ENCODE data around the gene PPP2R5C.

The PPP2R5C gene

DNA sequence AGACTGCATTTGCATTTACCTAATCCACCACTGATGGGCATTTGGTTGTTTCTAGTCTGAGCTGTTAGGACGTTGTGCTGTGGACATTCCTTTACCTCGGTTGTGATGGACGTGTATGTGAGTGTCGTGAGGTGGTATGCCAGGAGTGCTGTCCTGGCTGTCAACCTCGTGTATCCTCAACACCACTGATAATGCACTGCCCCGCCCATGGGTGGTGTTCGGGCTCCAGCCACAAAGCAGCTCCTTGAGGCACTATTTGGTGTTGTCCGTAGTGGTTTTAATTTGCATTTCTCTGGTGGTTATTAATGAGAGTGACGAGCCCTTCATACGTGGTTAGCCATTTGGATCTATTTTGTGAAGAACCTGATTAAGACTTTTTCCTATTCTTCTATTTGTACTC, 87.6 kb downstream of the PPP2R5C start:
- CTCF ChIA-PET, result no interaction called here

DNA sequence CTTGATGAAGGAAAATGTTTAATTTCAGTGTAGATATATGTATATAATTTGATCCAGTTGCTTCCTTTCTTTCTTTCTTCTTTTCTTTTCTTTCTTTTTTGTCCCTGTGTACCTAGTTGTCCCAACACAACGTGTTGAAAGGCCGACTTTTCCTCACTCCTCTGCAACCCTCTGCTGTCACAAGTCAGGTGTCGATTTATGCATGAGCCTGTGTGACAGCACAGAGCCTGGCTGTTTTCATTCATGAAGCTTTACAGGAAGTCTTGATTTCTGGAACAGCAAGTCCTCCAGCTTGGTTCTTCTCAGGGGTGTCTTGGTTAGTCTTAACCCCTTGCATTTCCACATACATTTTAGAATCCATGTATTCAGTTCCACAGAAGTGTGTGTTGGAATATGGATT, 88.1 kb downstream of the PPP2R5C start:
- no peak overlapping the region for H3K27ac ChIP-seq
- ChIA-PET CTCF (no interaction called here), POLR2A (ENCODE audit: low non-redundant PET) (no interaction called here)

More for the DNA sequence above, 87.6 kb downstream of the PPP2R5C start:
- H3K27ac ChIP-seq, result no peak overlapping the region
- POLR2A ChIA-PET (ENCODE audit: low non-redundant PET), result no interaction called here
- no peak for DNase-seq (ENCODE audit: low spot score)
- TF ChIP-seq, protein P1, sequence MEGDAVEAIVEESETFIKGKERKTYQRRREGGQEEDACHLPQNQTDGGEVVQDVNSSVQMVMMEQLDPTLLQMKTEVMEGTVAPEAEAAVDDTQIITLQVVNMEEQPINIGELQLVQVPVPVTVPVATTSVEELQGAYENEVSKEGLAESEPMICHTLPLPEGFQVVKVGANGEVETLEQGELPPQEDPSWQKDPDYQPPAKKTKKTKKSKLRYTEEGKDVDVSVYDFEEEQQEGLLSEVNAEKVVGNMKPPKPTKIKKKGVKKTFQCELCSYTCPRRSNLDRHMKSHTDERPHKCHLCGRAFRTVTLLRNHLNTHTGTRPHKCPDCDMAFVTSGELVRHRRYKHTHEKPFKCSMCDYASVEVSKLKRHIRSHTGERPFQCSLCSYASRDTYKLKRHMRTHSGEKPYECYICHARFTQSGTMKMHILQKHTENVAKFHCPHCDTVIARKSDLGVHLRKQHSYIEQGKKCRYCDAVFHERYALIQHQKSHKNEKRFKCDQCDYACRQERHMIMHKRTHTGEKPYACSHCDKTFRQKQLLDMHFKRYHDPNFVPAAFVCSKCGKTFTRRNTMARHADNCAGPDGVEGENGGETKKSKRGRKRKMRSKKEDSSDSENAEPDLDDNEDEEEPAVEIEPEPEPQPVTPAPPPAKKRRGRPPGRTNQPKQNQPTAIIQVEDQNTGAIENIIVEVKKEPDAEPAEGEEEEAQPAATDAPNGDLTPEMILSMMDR (conservative IDR thresholded peaks at IDR 0.05; ENCODE audit: low read depth), result no peak

DNA sequence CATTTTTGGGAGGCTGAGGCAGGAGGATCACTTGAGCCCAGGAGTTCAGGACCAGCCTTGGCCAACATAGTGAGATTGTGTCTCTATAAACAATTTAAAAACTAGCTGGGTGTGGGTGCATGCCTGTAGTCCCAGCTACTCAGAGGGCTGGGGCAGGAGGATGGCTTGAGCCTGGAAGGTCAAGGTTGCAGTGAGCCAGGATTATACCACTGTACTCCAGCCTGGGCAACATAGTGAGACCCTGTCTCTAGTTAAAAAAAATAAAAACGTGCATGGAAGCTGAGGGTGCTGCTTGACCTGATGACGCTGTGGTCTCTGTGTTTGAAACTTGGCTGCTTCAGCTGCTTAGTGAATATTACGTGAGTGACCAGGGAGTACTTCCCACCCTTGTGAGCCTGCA, 89.7 kb downstream of the PPP2R5C start:
- no peak for DNase-seq (ENCODE audit: low spot score)
- no peak overlapping the region for H3K27ac ChIP-seq
- TF ChIP-seq, protein P1 (conservative IDR thresholded peaks at IDR 0.05; ENCODE audit: low read depth), result no peak
- CTCF ChIA-PET, result interaction anchor here (0.6 to 0.8 kb wide), 2 partner anchors 18 to 81 kb away, joined by 3 read pairs; no protein-coding TSS in a partner anchor
- POLR2A ChIA-PET (ENCODE audit: low non-redundant PET), result no interaction called here

More for the DNA sequence above, 88.1 kb downstream of the PPP2R5C start:
- TF ChIP-seq, protein P1 (conservative IDR thresholded peaks at IDR 0.05; ENCODE audit: low read depth), result no peak
- DNase-seq (ENCODE audit: low spot score), result no peak

DNA sequence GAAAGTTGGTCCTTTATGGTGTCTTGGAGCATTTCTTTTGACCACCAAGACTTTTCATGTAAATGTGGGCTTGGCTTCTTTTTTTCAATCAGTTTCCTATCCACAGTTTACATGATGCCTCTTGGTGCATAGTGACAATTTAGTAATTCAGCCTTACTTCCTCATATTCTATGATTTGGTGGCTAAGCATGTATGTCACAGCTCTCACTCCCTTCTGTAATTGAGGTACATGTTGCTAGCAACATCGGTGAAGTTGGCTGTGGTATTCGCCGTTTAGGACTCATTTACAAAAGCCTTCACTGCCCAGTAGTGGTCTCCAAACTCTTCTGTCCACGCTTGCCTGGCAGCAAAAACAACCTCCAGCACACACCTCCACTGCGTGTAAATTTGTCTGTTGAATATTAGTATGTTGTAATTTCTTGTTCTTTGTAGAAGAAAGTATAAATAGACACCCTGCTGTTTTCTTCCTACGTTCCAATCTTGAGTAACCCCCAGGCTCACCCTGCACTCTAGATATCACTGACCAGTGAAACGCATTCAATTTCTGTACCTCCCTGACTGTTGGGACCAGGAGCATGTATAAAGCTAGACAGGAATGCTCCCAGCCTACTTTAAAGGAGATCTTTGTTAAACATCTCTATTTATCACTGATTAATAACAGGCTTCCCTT, 90.4 kb downstream of the PPP2R5C start:
- ChIA-PET CTCF (no interaction called here), POLR2A (ENCODE audit: low non-redundant PET) (no interaction called here)
- TF ChIP-seq, protein P1 (conservative IDR thresholded peaks at IDR 0.05; ENCODE audit: low read depth), result no peak
- DNase-seq (ENCODE audit: low spot score), result no peak
- H3K27ac ChIP-seq, result no peak overlapping the region

DNA sequence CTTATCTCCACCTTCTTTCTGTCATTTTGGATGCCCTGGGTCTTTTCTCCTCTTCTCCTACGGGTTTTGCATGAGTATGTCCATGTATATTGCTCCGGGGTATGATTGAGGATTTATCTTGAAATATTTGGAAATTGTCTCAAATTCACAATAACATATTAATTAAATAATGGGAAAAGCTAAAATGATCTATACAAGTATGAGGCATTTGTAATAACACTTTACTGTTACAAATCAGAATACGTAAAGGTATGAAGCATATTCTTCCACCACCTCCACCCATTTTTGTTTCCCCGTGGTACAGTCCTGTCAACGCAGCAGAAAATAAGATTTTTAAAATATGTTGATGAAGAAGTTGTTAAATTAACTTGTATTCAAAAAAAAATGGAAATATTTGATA, 91.3 kb downstream of the PPP2R5C start:
- POLR2A ChIA-PET (ENCODE audit: low non-redundant PET), result no interaction called here
- CTCF ChIA-PET, result no interaction called here
- H3K27ac ChIP-seq, result no peak overlapping the region
- DNase-seq (ENCODE audit: low spot score), result no peak
- TF ChIP-seq, protein P1 (conservative IDR thresholded peaks at IDR 0.05; ENCODE audit: low read depth), result no peak

DNA sequence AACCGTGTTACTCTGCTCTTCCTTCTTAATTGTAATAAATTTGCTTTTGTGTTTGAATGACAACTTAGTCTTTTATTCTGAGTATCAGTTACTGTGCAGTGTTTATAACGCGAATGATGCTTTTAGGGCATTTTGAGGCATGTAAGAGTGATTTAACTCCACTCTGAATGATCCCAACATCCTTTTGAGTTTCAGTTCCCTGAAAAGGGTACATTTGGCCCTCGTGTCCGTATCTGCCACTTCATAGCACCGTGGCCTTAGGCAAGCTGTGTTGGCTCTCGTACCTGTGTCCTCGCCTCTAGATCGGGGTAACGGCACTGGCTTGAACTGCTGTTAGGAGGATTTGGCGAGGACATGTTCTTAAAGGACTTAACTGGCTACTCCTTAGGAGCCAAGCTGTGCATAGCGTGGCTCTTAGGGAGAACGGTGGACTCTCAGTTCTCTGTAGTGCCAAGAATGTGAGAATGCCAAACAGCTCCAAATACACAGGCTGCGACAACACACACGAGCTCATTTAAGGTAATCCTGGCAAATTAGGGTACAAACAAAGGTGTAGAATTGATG, 92.0 kb downstream of the PPP2R5C start:
- ChIA-PET POLR2A (ENCODE audit: low non-redundant PET) (no interaction called here), CTCF (interaction anchor here (0.7 kb wide), 1 partner anchor 12 kb away, joined by 3 read pairs; no protein-coding TSS in a partner anchor)
- no peak overlapping the region for H3K27ac ChIP-seq
- TF ChIP-seq, protein P1 (conservative IDR thresholded peaks at IDR 0.05; ENCODE audit: low read depth), result no peak
- DNase-seq (ENCODE audit: low spot score), result no peak
